GM19455 (cell line): ENCODE data around the gene KRTAP5-5.
"Not testable (repeated sequence)": the region's sequence is repeated elsewhere in the genome, so short reads cannot be mapped to it uniquely, and the experiment has no call there.

ENCODE experiments used
- ATAC-seq: cut with Tn5 transposase; IDR thresholded peaks from one replicate; pipeline ENCODE4 v1.9.1; 2021; ENCODE audit not compliant: unreplicated experiment

KRTAP5-5 gene

DNA sequence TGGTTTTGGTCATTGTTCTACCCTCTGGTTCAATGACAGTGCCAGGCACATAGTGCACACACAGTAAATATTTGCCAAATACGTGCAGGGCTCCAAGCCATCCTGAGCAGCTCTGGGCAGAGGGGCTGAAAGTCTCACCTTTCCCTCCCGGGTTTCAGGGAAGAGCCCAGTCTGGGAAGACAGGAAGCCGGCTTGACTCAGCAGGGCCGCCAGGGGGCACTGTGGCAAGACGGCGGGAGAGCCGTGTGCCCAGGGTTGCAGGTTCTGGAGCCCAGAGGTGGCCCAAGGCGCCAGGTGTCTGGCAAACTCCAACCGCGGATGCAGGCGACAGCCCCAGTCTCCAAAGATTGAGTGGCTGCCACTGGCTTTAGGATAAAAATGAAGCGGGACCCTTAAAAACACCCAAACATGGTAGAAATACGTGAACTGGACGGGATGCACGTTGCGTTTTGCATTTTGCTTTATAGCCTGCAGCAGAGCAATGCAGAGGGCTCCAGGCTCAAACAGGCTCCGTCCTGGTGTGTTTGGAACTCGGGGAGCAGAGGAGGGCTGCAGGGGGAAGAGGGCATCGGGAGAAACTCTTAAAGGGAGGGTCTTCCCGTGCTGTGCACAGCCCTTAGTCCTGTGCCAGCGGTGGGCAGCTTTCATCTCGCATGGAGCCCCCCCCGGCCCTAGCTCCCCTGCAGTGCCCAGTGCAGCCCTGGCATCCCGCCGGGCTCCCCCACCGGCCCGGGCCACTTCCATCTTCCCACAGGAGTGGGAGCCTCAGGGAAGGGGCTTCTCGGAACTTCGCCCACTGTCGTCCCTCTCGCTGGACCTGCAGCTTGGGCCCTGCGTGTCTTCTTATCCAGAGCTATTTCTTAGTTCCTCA lies 10.7 kb downstream of the KRTAP5-5 start:
- no peak for ATAC-seq

DNA sequence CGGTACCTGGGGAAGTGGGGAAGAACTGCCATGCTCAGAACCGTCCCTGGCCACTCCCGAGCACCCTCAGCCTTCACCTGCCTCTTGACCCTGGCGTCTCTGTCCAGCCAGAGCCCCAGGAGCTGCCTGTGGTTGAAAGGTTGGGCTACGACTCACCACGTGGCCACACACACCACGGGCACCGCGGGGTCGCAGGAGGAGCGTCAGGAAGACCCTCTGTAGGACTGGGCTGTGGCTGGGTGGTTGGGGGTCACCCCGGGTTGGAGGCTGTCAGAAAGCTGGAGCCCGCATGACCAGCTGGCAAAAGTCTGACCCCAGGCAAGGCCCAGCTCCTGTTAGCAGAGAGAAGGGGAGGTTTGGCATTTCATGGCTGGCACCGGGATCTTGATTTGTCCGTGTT lies 11.5 kb downstream of the KRTAP5-5 start:
- ATAC-seq, result no peak

DNA sequence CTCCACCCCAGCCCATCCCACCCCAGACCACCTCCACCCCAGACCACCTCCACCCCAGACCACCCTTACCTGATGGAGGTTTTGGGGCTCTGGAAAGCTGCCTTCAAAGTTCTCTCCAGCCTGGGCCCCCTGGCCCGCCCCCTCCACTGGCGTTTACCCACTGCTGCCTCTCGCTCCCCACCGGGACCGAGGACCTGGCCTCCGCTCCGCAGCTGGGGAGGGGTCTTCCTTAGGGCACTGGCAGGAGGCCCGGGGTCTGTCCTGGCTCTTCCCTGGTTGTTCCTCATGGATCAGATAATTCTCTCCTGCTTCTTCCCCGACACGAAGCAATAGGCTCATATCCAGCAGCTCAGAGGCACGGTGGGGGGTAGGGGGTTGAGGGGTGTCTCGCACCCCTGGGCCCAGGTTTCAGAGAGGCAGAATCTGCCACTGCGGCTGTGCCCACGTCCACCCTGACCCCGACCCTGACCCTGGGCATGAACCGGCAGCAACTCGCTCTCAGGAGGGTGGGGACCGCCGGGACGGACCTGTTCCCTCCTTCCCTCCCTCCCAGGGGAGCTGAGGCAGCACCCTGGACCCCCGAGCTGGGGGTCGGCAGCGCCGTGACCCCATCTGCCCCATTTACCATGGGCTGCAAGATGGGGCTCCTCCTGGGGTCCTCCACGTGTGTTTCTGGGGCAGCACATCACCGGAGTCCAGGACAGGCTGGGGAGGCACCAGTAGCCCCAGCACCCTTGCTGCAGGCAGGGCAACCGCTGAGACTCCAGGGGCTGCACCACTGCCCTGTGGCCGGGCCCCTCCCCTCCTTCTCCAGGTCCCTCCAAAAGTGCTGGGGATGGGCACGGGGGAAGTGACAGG lies 12.9 kb downstream of the KRTAP5-5 start:
- ATAC-seq, result no peak

DNA sequence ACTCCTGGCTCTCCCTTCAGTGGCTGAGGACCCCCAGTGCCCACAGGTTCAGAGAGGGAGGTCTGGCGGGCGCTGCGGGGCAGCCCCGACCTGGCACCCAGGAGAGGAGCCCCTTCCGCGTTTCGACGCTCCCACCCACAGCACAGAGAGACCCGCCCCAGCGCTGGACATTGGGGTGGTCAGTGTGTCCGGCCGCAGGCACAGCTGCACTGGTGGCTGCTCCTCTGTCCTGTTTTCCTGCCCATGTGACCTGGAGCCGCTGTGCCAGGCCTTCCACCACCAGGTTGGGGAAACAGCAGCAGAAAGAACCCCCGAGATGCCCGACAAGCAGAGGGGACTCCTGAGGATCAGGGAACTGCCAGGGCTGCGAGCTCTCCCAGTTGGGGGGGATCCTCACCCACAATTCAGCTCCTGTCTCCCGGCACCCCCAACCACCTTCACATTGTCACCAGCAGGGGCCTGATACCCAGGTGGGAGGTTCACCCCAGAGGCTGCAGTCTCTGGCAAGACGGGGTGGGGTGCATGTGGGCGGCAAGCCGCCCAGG lies 13.6 kb downstream of the KRTAP5-5 start:
- no peak for ATAC-seq

DNA sequence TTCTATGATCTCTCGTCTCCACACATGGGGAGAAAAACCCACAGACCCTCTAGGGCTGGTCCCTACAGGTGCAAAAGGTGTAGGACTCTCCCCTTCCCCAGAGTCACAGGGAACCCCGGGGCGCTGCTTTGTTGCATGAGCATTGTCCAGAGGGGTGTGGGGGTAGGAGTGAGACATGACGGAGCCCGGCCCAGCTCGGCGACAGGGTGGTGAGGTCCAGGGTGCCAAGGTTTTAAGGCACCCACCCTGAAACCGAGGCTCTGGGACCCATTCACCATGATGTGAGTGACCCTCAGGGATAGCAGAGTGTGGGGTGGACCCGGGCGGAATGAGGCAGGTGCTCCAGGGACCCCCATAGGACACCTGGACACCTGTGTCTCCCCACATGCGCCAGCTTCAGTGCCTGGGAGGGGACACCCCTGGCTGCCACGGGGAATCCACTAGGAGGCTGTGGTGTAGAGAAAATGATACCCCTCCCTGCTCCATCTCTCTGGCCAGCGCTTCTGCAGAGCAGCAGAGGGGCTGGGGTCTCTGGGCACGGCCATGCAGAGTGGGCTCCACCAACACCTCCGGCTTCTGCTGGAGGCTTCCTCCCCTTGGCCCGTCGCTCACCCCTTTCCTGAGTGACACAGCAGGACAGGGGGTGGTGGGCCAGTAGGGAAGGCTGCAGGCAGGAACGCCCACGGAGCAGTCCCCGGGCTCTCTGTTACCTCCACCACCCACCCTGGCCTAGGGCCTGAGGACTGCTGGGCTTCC lies 15.2 kb downstream of the KRTAP5-5 start:
- no peak for ATAC-seq

DNA sequence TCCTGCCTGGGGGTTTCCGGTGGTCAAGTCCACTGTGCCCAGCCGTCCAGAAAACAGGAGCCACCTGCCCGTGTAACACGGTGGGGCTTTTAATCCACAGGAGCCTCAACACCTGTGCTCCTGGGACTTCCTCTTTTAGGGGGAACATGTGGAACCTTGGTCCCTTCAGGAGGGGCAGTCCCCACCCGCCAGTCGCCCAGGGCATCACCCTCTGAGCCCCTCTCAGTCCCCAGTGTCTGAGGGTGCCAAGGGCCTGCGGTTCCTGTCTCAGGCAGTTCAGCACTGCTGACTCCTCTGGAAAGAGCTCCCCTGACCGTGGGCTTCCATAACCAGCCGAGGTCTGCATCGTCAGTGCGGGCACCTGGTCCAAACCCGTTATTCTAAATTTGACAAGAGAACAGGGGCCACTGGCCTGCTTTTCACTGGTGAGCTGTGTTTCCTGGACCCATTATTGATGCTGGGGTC lies 15.8 kb downstream of the KRTAP5-5 start:
- ATAC-seq, result no peak

DNA sequence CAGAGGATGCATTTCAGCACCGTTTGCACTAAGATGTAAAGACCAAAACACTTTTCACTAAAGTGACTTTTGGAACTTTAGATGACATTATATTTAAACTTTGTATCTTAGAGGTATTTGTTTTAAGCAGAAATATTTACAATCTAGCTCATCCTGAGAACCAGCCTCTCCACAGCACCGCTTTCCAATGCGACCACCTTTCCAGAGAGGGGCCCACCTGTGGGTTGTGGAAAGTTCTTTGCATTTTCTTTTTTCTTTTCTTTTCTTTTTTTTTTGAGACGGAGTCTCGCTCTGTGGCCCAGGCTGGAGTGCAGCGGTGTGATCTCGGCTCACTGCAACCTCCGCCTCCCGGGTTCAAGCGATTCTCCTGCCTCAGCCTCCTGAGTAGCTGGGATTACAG lies 17.0 kb downstream of the KRTAP5-5 start:
- ATAC-seq, result not testable (repeated sequence)

DNA sequence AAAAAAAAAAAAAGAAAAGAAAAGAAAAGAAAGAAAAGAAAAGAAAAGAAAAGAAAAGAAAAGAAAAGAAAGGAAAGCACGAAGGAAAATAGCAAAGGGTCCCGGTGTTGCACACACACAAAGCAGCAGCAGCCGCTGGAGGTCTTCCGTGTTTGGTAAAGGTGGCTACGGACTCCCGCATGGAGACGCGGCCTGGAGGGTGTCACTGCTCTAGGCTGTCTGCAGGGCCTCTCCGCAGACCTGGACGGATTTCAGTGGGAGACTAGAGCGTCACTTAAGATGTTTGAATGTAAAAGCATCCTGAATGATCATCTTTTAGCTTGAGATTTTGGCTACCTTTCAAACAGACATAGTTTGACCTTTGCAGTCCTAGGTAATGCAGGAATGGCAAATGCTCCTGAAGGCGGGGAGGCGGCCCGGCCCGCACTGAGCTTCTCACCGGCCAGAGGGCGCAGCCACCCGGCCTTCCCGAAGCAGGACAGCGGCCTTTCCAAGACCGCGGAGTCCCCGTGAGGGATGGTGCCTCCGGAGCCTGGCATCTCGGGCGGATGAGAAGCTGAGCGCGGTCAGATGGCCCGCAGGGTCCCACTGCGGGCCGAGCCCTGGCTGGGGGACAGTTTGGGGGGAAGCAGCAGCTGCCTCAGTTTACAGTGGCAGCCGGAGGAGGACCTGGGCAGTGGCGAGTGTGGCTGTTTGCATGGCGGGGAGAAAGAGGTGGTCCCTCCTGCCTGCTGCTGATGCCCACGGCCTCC lies 18.5 kb downstream of the KRTAP5-5 start:
- ATAC-seq, result no peak

DNA sequence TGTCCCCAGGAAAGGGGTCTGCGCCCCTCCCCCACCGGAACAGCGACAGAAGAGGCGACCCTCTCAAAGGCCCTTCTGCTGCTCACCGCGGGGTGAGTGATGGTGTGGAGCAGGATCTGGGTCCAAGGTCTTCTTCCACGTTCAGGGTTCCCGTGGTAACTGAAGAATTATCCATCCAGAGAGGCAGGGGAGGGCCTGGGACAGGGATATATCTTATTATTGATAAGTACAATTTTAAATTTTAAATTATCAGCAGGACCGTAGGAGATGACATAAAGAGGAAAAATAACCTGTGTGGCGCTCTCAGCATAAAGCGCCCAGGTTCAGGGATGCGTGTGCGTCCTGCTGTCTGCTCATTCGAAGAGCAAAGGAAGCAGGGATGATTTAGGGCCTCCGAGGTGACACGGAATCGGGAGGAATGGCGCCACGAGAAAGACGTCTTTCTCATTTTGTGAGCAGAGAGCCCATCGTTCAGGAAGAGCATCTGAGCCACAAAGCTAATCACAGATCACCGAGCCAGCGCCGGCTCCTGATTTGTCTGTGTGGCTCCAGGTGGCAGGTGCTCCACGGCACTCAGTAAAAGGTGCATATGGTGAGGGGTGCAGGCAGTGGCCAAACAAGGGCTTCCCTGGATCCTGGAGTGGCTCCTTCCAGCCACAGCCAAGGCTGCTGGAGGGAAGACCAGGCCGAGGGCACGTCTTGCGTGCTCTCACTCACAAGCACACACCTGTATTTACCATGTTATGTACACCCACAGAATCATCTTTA lies 19.3 kb downstream of the KRTAP5-5 start:
- no peak for ATAC-seq

DNA sequence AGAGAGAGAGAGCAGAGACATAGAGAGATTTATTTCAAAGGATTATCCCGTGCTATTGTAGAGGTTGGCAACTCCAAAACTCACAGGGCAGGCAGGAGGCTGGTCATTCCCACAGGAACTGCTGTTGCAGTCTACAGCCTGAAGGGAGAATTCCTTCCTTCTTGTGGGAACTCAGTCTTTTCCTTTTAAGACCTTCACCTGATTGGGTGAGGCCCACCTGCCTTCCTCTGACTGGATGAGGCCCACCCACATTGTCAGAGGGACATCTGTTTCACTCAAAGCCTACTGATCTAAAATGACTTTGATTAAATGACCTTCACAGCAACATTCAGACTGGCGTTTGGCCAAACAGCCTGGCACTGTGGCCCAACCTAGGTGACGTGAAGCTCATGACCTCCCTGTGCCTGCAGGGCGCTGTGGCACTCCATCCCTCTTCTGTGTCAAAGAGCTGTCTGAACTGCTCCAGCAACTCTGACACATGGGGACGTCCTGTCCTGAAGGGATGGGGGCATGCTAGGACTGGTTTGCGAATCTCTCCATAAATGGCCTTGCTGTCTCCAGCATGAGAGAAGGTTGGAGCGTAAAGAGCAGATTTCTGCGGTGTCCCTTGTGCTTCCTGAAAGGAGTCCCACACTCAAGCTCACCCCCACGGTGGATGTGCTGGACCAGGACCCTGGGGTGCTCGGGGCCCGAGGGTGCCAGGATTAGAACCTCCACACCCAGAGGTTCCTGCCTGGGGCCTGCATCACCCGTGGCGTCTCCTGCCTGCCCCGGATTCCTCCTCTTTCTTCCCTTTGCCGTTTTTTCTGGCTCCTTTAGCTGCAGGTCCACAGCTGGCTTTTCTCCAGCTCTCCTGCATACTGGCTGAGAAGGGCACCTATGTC lies 20.7 kb downstream of the KRTAP5-5 start:
- ATAC-seq, result no peak

DNA sequence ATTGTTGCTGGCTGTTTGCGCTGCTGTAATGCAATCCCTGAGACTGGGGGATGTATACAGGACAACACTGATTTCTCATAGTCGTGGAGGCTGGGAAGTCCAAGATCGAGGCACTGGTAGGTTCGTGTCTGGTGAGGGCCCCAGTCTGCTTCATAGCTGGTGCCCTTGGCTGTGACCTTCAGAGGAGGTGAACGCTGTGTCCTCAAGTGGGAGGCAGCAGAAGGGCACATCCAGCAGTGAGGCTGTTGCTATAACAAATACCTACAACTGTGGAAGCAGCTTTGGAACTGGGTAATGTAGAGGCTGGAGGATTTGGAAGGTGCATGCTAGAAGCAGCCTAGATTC lies 21.3 kb downstream of the KRTAP5-5 start:
- ATAC-seq, result no peak

DNA sequence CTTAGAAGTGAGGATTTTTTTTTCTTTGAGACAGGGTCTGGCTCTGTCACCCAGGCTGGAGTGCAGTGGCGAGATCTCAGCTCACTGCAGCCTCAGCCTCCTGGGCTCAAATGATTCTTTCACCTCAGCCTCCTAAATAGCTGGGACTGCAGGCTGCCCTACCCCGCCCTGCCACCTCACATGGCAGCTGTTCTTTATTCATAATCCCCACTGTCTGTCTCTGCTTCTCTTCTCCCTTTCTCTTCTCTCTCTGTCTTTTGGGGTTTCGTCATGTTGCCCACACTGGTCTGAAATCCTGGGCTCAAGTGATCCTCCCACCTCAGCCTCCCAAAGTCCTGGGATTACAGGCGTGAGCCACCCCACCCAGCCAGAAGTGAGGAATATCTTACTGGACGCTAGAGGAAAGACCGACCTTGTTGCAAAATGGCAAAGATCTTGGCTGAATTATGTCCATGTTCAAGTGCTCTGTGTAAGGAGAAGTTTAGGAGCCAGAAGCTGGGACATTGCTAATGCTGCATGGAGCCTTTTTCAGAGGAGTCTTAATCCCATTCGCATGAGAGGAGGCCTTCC lies 21.9 kb downstream of the KRTAP5-5 start:
- no peak for ATAC-seq

DNA sequence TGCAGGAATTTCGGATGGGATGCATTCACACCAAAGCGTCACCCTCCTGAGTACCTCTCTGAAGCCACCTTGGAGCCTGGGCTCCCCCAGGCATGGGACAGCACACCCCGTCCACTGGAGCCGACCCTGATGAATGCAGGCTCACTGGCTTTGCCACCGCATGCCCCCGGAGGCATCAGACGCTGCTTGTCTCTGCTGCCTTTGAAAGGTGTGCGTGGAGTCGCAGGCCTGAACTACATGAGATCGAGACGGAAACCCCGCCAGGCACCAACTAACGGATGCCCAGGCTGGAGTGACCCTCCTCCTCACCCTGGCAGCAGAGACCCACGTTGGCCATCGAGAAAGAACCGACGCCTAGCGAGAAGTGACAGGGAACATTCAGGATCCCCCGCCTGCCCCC lies 22.5 kb downstream of the KRTAP5-5 start:
- no peak for ATAC-seq

DNA sequence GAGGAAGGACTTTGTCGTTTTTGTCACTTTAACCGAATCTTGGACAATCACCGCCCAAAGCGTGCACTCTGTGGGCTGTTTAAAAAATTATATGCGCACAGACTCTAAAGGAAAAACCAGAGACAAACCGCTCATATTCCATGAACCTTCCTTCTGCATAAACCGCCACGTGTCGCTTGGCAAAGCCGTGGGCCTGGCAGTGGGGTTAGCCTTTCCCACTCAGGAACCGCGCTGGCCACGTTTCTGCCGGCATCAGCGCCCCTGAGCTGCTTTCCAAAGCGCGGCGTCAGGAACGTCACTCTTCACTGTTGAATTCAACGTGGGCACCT lies 22.8 kb downstream of the KRTAP5-5 start:
- no peak for ATAC-seq

DNA sequence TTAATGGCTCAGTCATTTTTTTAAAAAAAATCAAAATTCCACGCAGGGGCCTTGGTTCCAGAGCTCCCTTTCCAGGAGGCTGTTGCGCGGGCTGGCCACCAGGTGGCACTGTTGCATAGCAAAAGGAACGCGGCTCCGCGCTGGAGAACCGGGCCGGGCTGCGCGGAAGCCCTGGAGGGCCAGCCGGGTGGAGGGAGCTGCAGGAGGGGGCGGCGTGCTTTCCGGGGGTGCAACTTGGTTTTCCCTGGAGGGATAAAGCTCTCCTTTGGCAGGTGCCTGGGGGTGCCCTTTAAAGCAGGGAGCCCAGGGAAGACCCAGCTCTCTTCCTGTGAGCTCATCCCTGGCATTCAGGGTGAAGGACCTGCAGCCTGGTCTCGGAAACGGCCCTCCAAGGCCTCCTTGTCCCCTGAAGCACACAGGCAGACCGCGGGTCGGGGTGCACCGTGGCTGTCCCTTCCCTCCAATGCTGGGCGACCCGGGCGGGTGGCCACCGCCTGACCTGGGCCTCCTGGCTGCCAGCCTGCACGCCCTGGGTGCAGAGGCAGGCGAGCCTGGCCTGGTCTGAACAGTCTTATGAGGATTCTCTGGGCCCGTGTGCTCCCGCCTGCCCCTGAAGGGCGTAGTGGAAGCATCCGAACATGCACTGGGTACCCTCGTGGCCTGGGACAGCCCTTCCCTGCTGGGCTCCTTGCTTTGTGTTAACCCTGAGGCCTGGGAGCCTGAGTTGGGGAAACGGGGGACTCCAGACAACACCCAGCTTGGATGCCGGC lies 23.4 kb downstream of the KRTAP5-5 start:
- ATAC-seq, result no peak

DNA sequence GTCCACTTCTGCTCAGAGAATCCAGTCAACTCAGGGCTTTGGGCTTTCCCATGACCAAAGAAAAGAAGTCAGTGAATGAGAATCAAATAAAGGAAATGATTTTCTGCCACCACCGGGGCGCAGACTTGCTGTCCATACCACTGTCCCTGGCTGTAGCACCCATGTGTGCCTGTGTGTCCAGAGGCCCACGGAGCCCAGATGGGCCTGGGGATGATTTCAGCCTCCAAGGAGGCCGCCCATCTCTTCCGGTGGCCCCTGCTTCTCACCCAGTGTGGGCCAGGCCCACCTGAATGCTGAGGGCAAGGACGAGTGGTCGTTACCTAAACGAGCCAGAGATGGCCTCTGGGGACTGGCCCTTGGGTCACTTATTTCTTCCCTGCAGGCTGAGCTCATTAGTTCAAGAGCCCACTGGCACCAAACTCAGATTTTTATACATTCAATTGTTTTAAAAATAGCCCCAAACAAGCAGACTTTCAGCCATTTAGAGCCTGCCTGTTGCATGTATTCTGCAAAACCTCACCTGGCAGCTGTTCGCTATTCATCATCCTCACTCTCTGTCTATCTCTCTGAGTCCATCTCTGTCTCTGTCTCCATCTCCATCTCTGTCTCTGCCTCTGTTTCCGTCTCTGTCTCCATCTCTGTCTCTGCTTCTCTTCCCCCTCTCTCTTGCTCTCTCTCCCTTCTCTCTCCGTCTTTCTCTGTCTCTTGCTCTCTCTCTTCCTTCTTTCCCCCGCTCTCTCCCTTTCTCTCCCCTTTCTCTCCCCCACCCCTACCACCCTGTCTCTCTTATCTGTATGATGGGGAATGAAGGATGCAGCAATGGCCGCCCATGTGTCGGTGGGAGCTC lies 24.2 kb downstream of the KRTAP5-5 start:
- ATAC-seq, result no peak
